HepG2 (cell line): ENCODE measurements around the gene TUG1. TPM values are rescaled to one million over a fixed set of nuclear protein-coding genes. Genes with fewer than 3 reads are reported as not detected.

Experiments
- ADNP ChIP-seq: sonication (generic); formaldehyde crosslinking; IDR thresholded peaks from 2 replicates; pipeline ENCODE4 v1.4.0; 2020; ENCODE audit warnings: missing genetic modification reagents
- FOXA3 ChIP-seq: IDR thresholded peaks from 2 replicates; pipeline ENCODE4 v1.6.1; 2016; ENCODE audit warnings: missing genetic modification reagents, missing compliant biosample characterization
- HMG20A ChIP-seq: IDR thresholded peaks from 2 replicates; pipeline ENCODE4 v1.6.1; 2016; ENCODE audit warnings: borderline replicate concordance
- SOX13 ChIP-seq, 3 experiments: fragments of 450-650 bp in 1 of 3; sonication (generic) in 1 of 3; formaldehyde crosslinking in 1 of 3; IDR thresholded peaks in 2 of 3; conservative IDR thresholded peaks in 1 of 3; 2 replicates each; pipeline versions ENCODE4 v1.5.0 to v1.6.1; 2016 to 2020; ENCODE audit warnings: antibody characterized with exemption in 1 of 3, mild to moderate bottlenecking in 1 of 3, missing compliant biosample characterization in 1 of 3, missing genetic modification reagents in 1 of 3, moderate library complexity in 1 of 3
- SRSF9 ChIP-seq: fragments of 200-400 bp; formaldehyde crosslinking; IDR thresholded peaks from 2 replicates; pipeline ENCODE4 v1.6.1; 2018; ENCODE audit warnings: borderline replicate concordance, mild to moderate bottlenecking, low read depth, low read length; ENCODE audit not compliant: insufficient read depth, poor library complexity, severe bottlenecking
- ZNF121 ChIP-seq: sonication (generic); formaldehyde crosslinking; IDR thresholded peaks from 2 replicates; pipeline ENCODE4 v1.5.0; 2020; ENCODE audit warnings: mild to moderate bottlenecking, missing genetic modification reagents
- ZNF460 ChIP-seq: sonication (generic); formaldehyde crosslinking; IDR thresholded peaks from 2 replicates; pipeline ENCODE4 v1.5.1; 2020; ENCODE audit warnings: missing genetic modification reagents, mild to moderate bottlenecking, borderline replicate concordance
- polyA plus RNA-seq, 8 experiments: library from polyadenylated mRNA; depleted of rRNA in 3 of 8; stranded (reverse) in 7 of 8; unstranded in 1 of 8; fragments of >200 nt; fragmentation: Illumina TruSeq in 4 of 8; extraction: Trizol in 4 of 8; gene quantifications; 2 replicates each; pipeline versions ENCODE4 v1.2.1 to v1.2.3, GENCODE V29; 2011 to 2016; ENCODE audit warnings: low read depth in 4 of 8, missing spikeins in 1 of 8, mixed read lengths in 1 of 8; ENCODE audit not compliant: insufficient read depth in 1 of 8
- total RNA-seq, 5 experiments: library from RNA; depleted of rRNA; stranded (reverse); fragments of >200 nt; fragmentation: Illumina TruSeq; extraction: Trizol; gene quantifications; 2 replicates each; pipeline ENCODE4 v1.2.3, GENCODE V29; 2016; ENCODE audit warnings: low read depth in 1 of 5
- TF ChIP-seq, protein P1 (sequence below): sonication (generic); formaldehyde crosslinking; IDR thresholded peaks from 2 replicates; pipeline ENCODE4 v1.5.1; 2020; ENCODE audit warnings: mild to moderate bottlenecking, missing genetic modification reagents, borderline replicate concordance
- TF ChIP-seq, protein P2 (sequence below): sonication (generic); formaldehyde crosslinking; IDR thresholded peaks from 2 replicates; pipeline ENCODE4 v1.4.0; 2020; ENCODE audit warnings: missing genetic modification reagents
- TF ChIP-seq, protein P3 (sequence below): sonication (generic); formaldehyde crosslinking; IDR thresholded peaks from 2 replicates; pipeline ENCODE4 v1.4.0; 2020; ENCODE audit warnings: missing genetic modification reagents, borderline replicate concordance
- TF ChIP-seq, protein P4 (sequence below): sonication (generic); formaldehyde crosslinking; IDR thresholded peaks from 2 replicates; pipeline ENCODE4 v1.5.0; 2020; ENCODE audit warnings: mild to moderate bottlenecking, missing genetic modification reagents, borderline replicate concordance

The TUG1 gene
- total and polyA plus RNA-seq, 2 of the 13 experiments (the other 11 are each of a cell fraction or from before 2014, with no cell fraction given) = 35.2 to 122 TPM

DNA sequence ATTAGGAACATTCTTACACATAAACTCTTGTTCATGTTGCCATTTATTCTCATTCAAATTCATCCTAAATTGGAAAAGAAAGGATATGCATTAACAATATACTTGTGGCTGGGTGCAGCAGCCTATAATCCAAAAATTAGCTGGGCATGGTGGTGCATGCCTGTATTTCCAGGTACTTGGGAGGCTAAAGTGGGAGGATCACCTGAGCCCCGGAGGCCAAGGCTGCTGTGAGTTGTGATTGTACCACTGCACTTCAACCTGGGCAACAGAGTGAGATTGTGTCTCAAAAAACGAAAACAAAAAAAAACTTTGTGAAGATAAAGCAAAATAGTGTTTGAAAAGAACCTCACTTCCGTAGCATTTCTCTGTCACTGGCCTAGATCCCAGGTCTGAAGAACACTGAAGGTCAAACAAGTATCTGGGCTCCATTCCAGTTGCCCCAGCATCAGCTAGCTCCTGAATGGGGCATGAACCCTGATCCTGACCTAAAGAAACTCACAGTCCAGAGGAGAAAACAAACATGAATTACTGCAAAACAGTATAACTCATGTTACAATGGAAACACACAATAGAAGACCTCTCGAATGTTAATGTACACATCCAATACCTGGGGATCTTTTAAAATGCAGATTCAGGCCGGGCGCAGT lies 32.2 kb downstream of the TUG1 start (continued):
- TF ChIP-seq, protein P1, sequence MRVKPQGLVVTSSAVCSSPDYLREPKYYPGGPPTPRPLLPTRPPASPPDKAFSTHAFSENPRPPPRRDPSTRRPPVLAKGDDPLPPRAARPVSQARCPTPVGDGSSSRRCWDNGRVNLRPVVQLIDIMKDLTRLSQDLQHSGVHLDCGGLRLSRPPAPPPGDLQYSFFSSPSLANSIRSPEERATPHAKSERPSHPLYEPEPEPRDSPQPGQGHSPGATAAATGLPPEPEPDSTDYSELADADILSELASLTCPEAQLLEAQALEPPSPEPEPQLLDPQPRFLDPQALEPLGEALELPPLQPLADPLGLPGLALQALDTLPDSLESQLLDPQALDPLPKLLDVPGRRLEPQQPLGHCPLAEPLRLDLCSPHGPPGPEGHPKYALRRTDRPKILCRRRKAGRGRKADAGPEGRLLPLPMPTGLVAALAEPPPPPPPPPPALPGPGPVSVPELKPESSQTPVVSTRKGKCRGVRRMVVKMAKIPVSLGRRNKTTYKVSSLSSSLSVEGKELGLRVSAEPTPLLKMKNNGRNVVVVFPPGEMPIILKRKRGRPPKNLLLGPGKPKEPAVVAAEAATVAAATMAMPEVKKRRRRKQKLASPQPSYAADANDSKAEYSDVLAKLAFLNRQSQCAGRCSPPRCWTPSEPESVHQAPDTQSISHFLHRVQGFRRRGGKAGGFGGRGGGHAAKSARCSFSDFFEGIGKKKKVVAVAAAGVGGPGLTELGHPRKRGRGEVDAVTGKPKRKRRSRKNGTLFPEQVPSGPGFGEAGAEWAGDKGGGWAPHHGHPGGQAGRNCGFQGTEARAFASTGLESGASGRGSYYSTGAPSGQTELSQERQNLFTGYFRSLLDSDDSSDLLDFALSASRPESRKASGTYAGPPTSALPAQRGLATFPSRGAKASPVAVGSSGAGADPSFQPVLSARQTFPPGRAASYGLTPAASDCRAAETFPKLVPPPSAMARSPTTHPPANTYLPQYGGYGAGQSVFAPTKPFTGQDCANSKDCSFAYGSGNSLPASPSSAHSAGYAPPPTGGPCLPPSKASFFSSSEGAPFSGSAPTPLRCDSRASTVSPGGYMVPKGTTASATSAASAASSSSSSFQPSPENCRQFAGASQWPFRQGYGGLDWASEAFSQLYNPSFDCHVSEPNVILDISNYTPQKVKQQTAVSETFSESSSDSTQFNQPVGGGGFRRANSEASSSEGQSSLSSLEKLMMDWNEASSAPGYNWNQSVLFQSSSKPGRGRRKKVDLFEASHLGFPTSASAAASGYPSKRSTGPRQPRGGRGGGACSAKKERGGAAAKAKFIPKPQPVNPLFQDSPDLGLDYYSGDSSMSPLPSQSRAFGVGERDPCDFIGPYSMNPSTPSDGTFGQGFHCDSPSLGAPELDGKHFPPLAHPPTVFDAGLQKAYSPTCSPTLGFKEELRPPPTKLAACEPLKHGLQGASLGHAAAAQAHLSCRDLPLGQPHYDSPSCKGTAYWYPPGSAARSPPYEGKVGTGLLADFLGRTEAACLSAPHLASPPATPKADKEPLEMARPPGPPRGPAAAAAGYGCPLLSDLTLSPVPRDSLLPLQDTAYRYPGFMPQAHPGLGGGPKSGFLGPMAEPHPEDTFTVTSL (CRISPR knock-in tag) = peak; percentile 48; the same call in 1 of the 2 replicates
- TF ChIP-seq ZNF460 (CRISPR knock-in tag) (peak; percentile 70), ZNF121 (CRISPR knock-in tag) (peak; percentile 74), HMG20A (CRISPR knock-in tag) (peak; percentile 33; the same call in 1 of the 2 replicates), SRSF9 (no peak), ADNP (CRISPR knock-in tag) (peak; percentile 58; the same call in 1 of the 2 replicates), FOXA3 (CRISPR knock-in tag) (peak; percentile 19; the same call in 1 of the 2 replicates), SOX13 (IDR thresholded peaks at IDR 0.05) (no peak), SOX13 (CRISPR knock-in tag; conservative IDR thresholded peaks at IDR 0.05 in 1 of 2, IDR thresholded peaks at IDR 0.05 in 1 of 2) (peak in 1 of 2 experiments; percentile 63; a peak in 1 of 4 replicates)
- TF ChIP-seq, protein P2, sequence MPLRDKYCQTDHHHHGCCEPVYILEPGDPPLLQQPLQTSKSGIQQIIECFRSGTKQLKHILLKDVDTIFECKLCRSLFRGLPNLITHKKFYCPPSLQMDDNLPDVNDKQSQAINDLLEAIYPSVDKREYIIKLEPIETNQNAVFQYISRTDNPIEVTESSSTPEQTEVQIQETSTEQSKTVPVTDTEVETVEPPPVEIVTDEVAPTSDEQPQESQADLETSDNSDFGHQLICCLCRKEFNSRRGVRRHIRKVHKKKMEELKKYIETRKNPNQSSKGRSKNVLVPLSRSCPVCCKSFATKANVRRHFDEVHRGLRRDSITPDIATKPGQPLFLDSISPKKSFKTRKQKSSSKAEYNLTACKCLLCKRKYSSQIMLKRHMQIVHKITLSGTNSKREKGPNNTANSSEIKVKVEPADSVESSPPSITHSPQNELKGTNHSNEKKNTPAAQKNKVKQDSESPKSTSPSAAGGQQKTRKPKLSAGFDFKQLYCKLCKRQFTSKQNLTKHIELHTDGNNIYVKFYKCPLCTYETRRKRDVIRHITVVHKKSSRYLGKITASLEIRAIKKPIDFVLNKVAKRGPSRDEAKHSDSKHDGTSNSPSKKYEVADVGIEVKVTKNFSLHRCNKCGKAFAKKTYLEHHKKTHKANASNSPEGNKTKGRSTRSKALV (CRISPR knock-in tag) = no peak
- TF ChIP-seq, protein P3, sequence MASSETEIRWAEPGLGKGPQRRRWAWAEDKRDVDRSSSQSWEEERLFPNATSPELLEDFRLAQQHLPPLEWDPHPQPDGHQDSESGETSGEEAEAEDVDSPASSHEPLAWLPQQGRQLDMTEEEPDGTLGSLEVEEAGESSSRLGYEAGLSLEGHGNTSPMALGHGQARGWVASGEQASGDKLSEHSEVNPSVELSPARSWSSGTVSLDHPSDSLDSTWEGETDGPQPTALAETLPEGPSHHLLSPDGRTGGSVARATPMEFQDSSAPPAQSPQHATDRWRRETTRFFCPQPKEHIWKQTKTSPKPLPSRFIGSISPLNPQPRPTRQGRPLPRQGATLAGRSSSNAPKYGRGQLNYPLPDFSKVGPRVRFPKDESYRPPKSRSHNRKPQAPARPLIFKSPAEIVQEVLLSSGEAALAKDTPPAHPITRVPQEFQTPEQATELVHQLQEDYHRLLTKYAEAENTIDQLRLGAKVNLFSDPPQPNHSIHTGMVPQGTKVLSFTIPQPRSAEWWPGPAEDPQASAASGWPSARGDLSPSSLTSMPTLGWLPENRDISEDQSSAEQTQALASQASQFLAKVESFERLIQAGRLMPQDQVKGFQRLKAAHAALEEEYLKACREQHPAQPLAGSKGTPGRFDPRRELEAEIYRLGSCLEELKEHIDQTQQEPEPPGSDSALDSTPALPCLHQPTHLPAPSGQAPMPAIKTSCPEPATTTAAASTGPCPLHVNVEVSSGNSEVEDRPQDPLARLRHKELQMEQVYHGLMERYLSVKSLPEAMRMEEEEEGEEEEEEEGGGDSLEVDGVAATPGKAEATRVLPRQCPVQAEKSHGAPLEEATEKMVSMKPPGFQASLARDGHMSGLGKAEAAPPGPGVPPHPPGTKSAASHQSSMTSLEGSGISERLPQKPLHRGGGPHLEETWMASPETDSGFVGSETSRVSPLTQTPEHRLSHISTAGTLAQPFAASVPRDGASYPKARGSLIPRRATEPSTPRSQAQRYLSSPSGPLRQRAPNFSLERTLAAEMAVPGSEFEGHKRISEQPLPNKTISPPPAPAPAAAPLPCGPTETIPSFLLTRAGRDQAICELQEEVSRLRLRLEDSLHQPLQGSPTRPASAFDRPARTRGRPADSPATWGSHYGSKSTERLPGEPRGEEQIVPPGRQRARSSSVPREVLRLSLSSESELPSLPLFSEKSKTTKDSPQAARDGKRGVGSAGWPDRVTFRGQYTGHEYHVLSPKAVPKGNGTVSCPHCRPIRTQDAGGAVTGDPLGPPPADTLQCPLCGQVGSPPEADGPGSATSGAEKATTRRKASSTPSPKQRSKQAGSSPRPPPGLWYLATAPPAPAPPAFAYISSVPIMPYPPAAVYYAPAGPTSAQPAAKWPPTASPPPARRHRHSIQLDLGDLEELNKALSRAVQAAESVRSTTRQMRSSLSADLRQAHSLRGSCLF (CRISPR knock-in tag) = no peak
- TF ChIP-seq, protein P4, sequence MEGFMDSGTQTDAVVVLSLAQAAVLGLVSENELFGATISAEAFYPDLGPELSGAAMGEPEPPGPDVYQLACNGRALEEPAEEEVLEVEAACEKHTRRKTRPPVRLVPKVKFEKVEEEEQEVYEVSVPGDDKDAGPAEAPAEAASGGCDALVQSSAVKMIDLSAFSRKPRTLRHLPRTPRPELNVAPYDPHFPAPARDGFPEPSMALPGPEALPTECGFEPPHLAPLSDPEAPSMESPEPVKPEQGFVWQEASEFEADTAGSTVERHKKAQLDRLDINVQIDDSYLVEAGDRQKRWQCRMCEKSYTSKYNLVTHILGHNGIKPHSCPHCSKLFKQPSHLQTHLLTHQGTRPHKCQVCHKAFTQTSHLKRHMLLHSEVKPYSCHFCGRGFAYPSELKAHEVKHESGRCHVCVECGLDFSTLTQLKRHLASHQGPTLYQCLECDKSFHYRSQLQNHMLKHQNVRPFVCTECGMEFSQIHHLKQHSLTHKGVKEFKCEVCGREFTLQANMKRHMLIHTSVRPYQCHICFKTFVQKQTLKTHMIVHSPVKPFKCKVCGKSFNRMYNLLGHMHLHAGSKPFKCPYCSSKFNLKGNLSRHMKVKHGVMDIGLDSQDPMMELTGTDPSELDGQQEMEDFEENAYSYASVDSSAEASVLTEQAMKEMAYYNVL (CRISPR knock-in tag) = no peak
